HCT116 (cell line): Measurements from ENCODE around the gene MCOLN1. TPM values are rescaled to one million over a fixed set of nuclear protein-coding genes. Genes with fewer than 3 reads are reported as not detected.

Source experiments
- ATAC-seq: fragments of 200-7000 bp; cut with Tn5 transposase; 2 replicates; pipeline ENCODE4 v1.9.1; 2020; ENCODE audit warnings: mild to moderate bottlenecking, moderate library complexity
- BruUV-seq: library from RNA; stranded (reverse); fragments of 400-500 nt; replicated peaks from 2 replicates; lab custom pipeline; 2021; lab: Mats Ljungman, UMichigan
- CTCF ChIA-PET: fragments of 300-600 bp; sonication (Branson Sonifier 250); formaldehyde crosslinking; loops from one replicate; lab custom pipeline; 2021; ENCODE audit warnings: antibody characterized with exemption; lab: Charles Lee
- POLR2A ChIA-PET: fragments of 300-600, 350-600 bp; sonication (Branson Sonifier 250); formaldehyde crosslinking; loops from one replicate; lab custom pipeline; 2021; ENCODE audit warnings: antibody characterized with exemption; lab: Charles Lee
- RAD21 ChIA-PET, 2 experiments: fragments of 300-600 bp; sonication (Branson Sonifier 250); formaldehyde crosslinking; loops; one replicate each; lab custom pipeline; 2023; ENCODE audit warnings: low total read pairs in 2 of 2; ENCODE audit not compliant: uncharacterized antibody in 2 of 2, unreplicated experiment in 2 of 2, low non-redundant PET in 1 of 2; lab: Charles Lee
- DNase-seq: peaks from one replicate; pipeline ENCODE4 v3.0.0-alpha.2; 2010; ENCODE audit warnings: low read depth, low spot score
- H2AFZ ChIP-seq: fragments of 200-600 bp; shearing (Covaris generic), sonication (generic); 2 replicates; pipeline ENCODE4 v1.6.1; 2017; ENCODE audit warnings: low read depth, mixed run types, mixed read lengths, antibody characterized with exemption, low read length; ENCODE audit not compliant: poor library complexity, severe bottlenecking
- H3K27ac ChIP-seq: 2 replicates; pipeline ENCODE4 v1.5.1; 2012; ENCODE audit warnings: low read depth, low read length
- H3K27me3 ChIP-seq: fragments of 200-600 bp; sonication (generic); 2 replicates; pipeline ENCODE4 v1.6.1; 2016; ENCODE audit warnings: mixed run types, low read length, mixed read lengths; ENCODE audit not compliant: insufficient read depth
- H3K36me3 ChIP-seq, 2 experiments: fragments of 200-500 bp in 1 of 2; fragments of 200-600 bp in 1 of 2; sonication (Bioruptor generic) in 1 of 2; sonication (generic) in 1 of 2; 2 replicates each; pipeline versions ENCODE4 v1.5.1 to v1.6.1; 2014 to 2016; ENCODE audit warnings: low read length in 2 of 2, inconsistent platforms in 1 of 2, mixed read lengths in 1 of 2, mixed run types in 1 of 2; ENCODE audit not compliant: insufficient read depth in 2 of 2, control insufficient read depth in 1 of 2
- H3K4me1 ChIP-seq, 2 experiments: fragments of 200-600 bp in 1 of 2; sonication (generic) in 1 of 2; 2 replicates each; pipeline versions ENCODE4 v1.5.1 to v1.6.1; 2012 to 2017; ENCODE audit warnings: low read length in 2 of 2, inconsistent platforms in 1 of 2, mild to moderate bottlenecking in 1 of 2, mixed read lengths in 1 of 2, mixed run types in 1 of 2, moderate library complexity in 1 of 2; ENCODE audit not compliant: insufficient read depth in 2 of 2, control insufficient read depth in 1 of 2
- H3K4me2 ChIP-seq: fragments of 200-600 bp; sonication (generic); 2 replicates; pipeline ENCODE4 v1.6.1; 2017; ENCODE audit warnings: mixed run types, low read length, mixed read lengths
- H3K4me3 ChIP-seq, 2 experiments: fragments of 200-600 bp in 1 of 2; sonication (generic) in 1 of 2; replicated peaks in 1 of 2; 2 replicates each; pipeline ENCODE4 v1.5.1; 2011 to 2016; ENCODE audit warnings: low read length in 2 of 2, control low read depth in 1 of 2, low read depth in 1 of 2, mild to moderate bottlenecking in 1 of 2, mixed read lengths in 1 of 2, mixed run types in 1 of 2
- H3K79me2 ChIP-seq: fragments of 200-600 bp; sonication (generic); 2 replicates; pipeline ENCODE4 v1.6.1; 2017; ENCODE audit warnings: mild to moderate bottlenecking, mixed run types, low read length, moderate library complexity, mixed read lengths; ENCODE audit not compliant: insufficient read depth
- H3K9ac ChIP-seq: fragments of 200-600 bp; sonication (generic); 2 replicates; pipeline ENCODE4 v1.6.1; 2016; ENCODE audit warnings: low read length, mixed read lengths
- H3K9me2 ChIP-seq: fragments of 200-600 bp; sonication (generic), shearing (Covaris generic); 2 replicates; pipeline ENCODE4 v1.6.1; 2017; ENCODE audit warnings: mixed run types, mild to moderate bottlenecking, moderate library complexity; ENCODE audit not compliant: insufficient read depth
- H3K9me3 ChIP-seq, 2 experiments: fragments of 200-500 bp in 1 of 2; fragments of 200-600 bp in 1 of 2; sonication (Bioruptor generic) in 1 of 2; sonication (generic) in 1 of 2; 2 replicates each; pipeline ENCODE4 v1.6.1; 2014 to 2017; ENCODE audit warnings: low read length in 2 of 2, mixed read lengths in 2 of 2, inconsistent platforms in 1 of 2, low read depth in 1 of 2, mild to moderate bottlenecking in 1 of 2, mixed run types in 1 of 2, moderate library complexity in 1 of 2; ENCODE audit not compliant: control insufficient read depth in 1 of 2, insufficient read depth in 1 of 2
- H4K20me1 ChIP-seq: fragments of 200-600 bp; sonication (generic), shearing (Covaris generic); 2 replicates; pipeline ENCODE4 v1.6.1; 2017; ENCODE audit warnings: mixed run types, mild to moderate bottlenecking, moderate library complexity; ENCODE audit not compliant: insufficient read depth
- ATF3 ChIP-seq: IDR thresholded peaks from 2 replicates; pipeline ENCODE4 v1.6.1; 2012
- CBX3 ChIP-seq: IDR thresholded peaks from 2 replicates; pipeline ENCODE4 v1.6.1; 2012; ENCODE audit warnings: low read depth
- CEBPB ChIP-seq: IDR thresholded peaks from 2 replicates; pipeline ENCODE4 v1.6.1; 2012; ENCODE audit warnings: low read depth
- CTCF ChIP-seq, 3 experiments: fragments of 200-600 bp in 1 of 3; sonication (generic) in 1 of 3; IDR thresholded peaks in 2 of 3; conservative IDR thresholded peaks in 1 of 3; 2 replicates each; pipeline ENCODE4 v1.5.1; 2012 to 2017; ENCODE audit warnings: low read depth in 2 of 3, low read length in 2 of 3, antibody characterized with exemption in 1 of 3, borderline replicate concordance in 1 of 3, control low read depth in 1 of 3, mild to moderate bottlenecking in 1 of 3, mixed read lengths in 1 of 3, mixed run types in 1 of 3, moderate library complexity in 1 of 3; ENCODE audit not compliant: insufficient read depth in 1 of 3
- EGR1 ChIP-seq: IDR thresholded peaks from 2 replicates; pipeline ENCODE4 v1.6.1; 2012; ENCODE audit warnings: low read depth
- ELF1 ChIP-seq: IDR thresholded peaks from 2 replicates; pipeline ENCODE4 v1.6.1; 2012; ENCODE audit warnings: low read depth, borderline replicate concordance
- EZH2 ChIP-seq: fragments of 200-600 bp; sonication (generic); IDR thresholded peaks from 2 replicates; pipeline ENCODE4 v1.6.1; 2017; ENCODE audit warnings: antibody characterized with exemption, mixed run types
- EZH2phosphoT487 ChIP-seq: fragments of 200-600 bp; IDR thresholded peaks from 2 replicates; pipeline ENCODE4 v1.6.1; 2018; ENCODE audit warnings: antibody characterized with exemption, borderline replicate concordance
- FOSL1 ChIP-seq: IDR thresholded peaks from 2 replicates; pipeline ENCODE4 v1.6.1; 2012; ENCODE audit warnings: low read depth
- JUND ChIP-seq: IDR thresholded peaks from 2 replicates; pipeline ENCODE4 v1.6.1; 2012
- MAX ChIP-seq: IDR thresholded peaks from 2 replicates; pipeline ENCODE4 v1.6.1; 2012
- POLR2AphosphoS5 ChIP-seq: IDR thresholded peaks from 2 replicates; pipeline ENCODE4 v1.6.1; 2011; ENCODE audit warnings: mild to moderate bottlenecking, low read depth, low read length, moderate library complexity
- RAD21 ChIP-seq: IDR thresholded peaks from 2 replicates; pipeline ENCODE4 v1.6.1; 2012; ENCODE audit warnings: low read depth, mild to moderate bottlenecking
- SIN3A ChIP-seq: IDR thresholded peaks from 2 replicates; pipeline ENCODE4 v1.6.1; 2012; ENCODE audit warnings: low read depth
- SP1 ChIP-seq: IDR thresholded peaks from 2 replicates; pipeline ENCODE4 v1.6.1; 2012; ENCODE audit warnings: low read depth
- SRF ChIP-seq: IDR thresholded peaks from 2 replicates; pipeline ENCODE4 v1.6.1; 2012; ENCODE audit warnings: low read depth
- TCF7L2 ChIP-seq: IDR thresholded peaks from 2 replicates; pipeline ENCODE4 v1.7.0; 2011; ENCODE audit warnings: borderline replicate concordance, inconsistent platforms; ENCODE audit not compliant: insufficient read depth, insufficient read length; ENCODE audit errors: extremely low read depth
- ZBTB33 ChIP-seq: IDR thresholded peaks from 2 replicates; pipeline ENCODE4 v1.6.1; 2011; ENCODE audit warnings: mild to moderate bottlenecking, low read length, moderate library complexity; ENCODE audit not compliant: insufficient replicate concordance; ENCODE audit errors: extremely low read depth
- ZFX ChIP-seq: fragments of 450-650 bp; IDR thresholded peaks from 2 replicates; pipeline ENCODE4 v1.6.1; 2017
- ZNF274 ChIP-seq: fragments of 200-500 bp; sonication (Bioruptor generic); IDR thresholded peaks from 2 replicates; pipeline ENCODE4 v1.6.1; 2014; ENCODE audit warnings: mild to moderate bottlenecking, low read depth, low read length, inconsistent platforms
- intact Hi-C: fragments of 100-400 bp; cut with micrococcal nuclease; formaldehyde crosslinking; loops from 2 replicates; pipeline ENCODE4 v1.10.0; 2022
- total RNA-seq: library from RNA; stranded (reverse); gene quantifications from one replicate; pipeline ENCODE4 v1.2.1, GENCODE V29; 2021; ENCODE audit not compliant: unreplicated experiment

Gene MCOLN1
- total RNA-seq, 1 experiment from 2014 or later = 19.1 TPM

GRCh38 chr19:7476241-7476640, 46.2 kb upstream of the MCOLN1 start:
- ATAC-seq (no peak; the same call in 1 of the 2 replicates), DNase-seq (no peak)
- ChIA-PET CTCF (no interaction called here), POLR2A (no interaction called here), RAD21 (no interaction called here)
- Histone ChIP-seq H3K27me3 (no peaks in the 10 kb centered on the region), H3K36me3 (no peaks in the 10 kb centered on the region; a peak in 1 of 4 replicates), H3K9me3 (no peaks in the 10 kb centered on the region), H3K27ac (no peak overlapping the region), H3K9ac (no peak overlapping the region), H3K9me2 (no peaks in the 10 kb centered on the region), H3K4me3 (no peak overlapping the region), H2AFZ (no peak overlapping the region), H3K4me2 (no peak overlapping the region), H3K79me2 (no peaks in the 10 kb centered on the region), H4K20me1 (no peaks in the 10 kb centered on the region), H3K4me1 (peaks cover 3 to 7% of the 10 kb centered on the region in 2 experiments; a peak in 2 of 4 replicates)
- no TSS peak for BruUV-seq
- TF ChIP-seq TCF7L2 (no peak), CTCF (IDR thresholded peaks at IDR 0.05 in 2 of 3, conservative IDR thresholded peaks at IDR 0.05 in 1 of 3; ENCODE audit: borderline replicate concordance in 1 of 3, insufficient read depth in 1 of 3, low read depth in 2 of 3, low read length in 2 of 3) (no peak), ZBTB33 (no peak), ATF3 (no peak), ZFX (no peak), POLR2AphosphoS5 (no peak), SRF (no peak), MAX (no peak), FOSL1 (no peak), ZNF274 (no peak), RAD21 (no peak), SP1 (no peak), EZH2 (no peak), EZH2phosphoT487 (no peak), CEBPB (no peak), ELF1 (no peak), CBX3 (no peak), JUND (no peak), SIN3A (no peak), EGR1 (no peak)
- intact Hi-C loops = no loop called here
